Urinary bladder (tissue), 4 donors: Measurements from ENCODE around the gene KLF9. TPM values are rescaled to one million over a fixed set of nuclear protein-coding genes. Genes with fewer than 3 reads are reported as not detected.

ENCODE experiments used
- DNase-seq: peaks from one replicate; pipeline ENCODE4 v3.0.0-alpha.2; 2015; ENCODE audit errors: extremely low spot score
- H3K27ac ChIP-seq: one replicate; pipeline ENCODE4 v1.5.1; 2013; ENCODE audit warnings: low read depth, mild to moderate bottlenecking, moderate library complexity
- H3K36me3 ChIP-seq: one replicate; pipeline ENCODE4 v1.6.1; 2013; ENCODE audit warnings: mild to moderate bottlenecking, moderate library complexity; ENCODE audit not compliant: insufficient read depth
- H3K4me1 ChIP-seq: one replicate; pipeline ENCODE4 v1.6.1; 2013; ENCODE audit warnings: mild to moderate bottlenecking, moderate library complexity; ENCODE audit not compliant: insufficient read depth
- H3K4me3 ChIP-seq: one replicate; pipeline ENCODE4 v1.5.1; 2013; ENCODE audit warnings: low read depth, low read length
- WGBS: extraction: QIAGEN DNeasy Blood & Tissue Kit; methylation state at CpG from one replicate; pipeline ENCODE4 v1.1.7; 2013; 5-methylcytosine and 5-hydroxymethylcytosine counted together
- polyA plus RNA-seq: library from polyadenylated mRNA; stranded (reverse); fragments of 200-250 nt; gene quantifications from one replicate; pipeline ENCODE4 v1.2.3, GENCODE V29; 2013
- total RNA-seq: library from RNA; depleted of rRNA; stranded (reverse); fragments of >200 nt; gene quantifications from one replicate; pipeline ENCODE4 v1.2.3, GENCODE V29; 2014
- donor health status: healthy with polysubstance abuse.
- donor health status: healthy.

KLF9 gene
- total and polyA plus RNA-seq, 2 donors: 15.4 to 97.7 TPM

DNA sequence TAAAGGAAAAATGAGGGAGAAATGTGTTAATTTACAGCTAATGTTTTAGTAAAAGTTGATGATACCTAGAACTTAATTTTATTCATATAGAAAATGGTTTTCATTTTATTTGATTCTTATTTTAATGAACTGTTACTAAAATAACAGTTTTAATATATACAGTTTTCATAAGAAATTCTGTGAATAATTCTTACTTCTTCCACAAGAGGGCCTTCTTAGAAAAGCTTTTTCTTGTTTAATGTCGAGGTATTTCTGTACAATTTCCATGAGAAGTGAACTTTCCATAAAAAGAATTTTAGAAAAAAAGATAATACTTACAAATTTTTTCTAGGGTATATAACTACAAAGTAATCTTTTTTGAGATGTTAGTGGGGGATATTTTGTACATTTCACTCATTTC lies 73.9 kb downstream of the KLF9 start:
- 1% methylated on average over 1 of the region's 1 CpG for WGBS
- Histone ChIP-seq H3K4me3 (no peak overlapping the region), H3K4me1 (no peaks in the 10 kb centered on the region), H3K36me3 (no peaks in the 10 kb centered on the region), H3K27ac (no peak overlapping the region)
- peak; percentile 3 for DNase-seq

Other genes starting within 250 kb of the KLF9 start
- gene SMC5, start 155.7 kb downstream of the KLF9 start, total RNA-seq: 146 TPM
- gene SMC5, start 155.7 kb downstream of the KLF9 start, polyA plus RNA-seq: 14.5 TPM